Measurements from ENCODE around the gene CDC42EP2. TPM values are rescaled to one million over a fixed set of nuclear protein-coding genes. Genes with fewer than 3 reads are reported as not detected.

CDC42EP2 gene
- total and polyA plus RNA-seq, 3 donors from 2014 or later = 3.5 to 5.1 (median 4.4) TPM

DNA sequence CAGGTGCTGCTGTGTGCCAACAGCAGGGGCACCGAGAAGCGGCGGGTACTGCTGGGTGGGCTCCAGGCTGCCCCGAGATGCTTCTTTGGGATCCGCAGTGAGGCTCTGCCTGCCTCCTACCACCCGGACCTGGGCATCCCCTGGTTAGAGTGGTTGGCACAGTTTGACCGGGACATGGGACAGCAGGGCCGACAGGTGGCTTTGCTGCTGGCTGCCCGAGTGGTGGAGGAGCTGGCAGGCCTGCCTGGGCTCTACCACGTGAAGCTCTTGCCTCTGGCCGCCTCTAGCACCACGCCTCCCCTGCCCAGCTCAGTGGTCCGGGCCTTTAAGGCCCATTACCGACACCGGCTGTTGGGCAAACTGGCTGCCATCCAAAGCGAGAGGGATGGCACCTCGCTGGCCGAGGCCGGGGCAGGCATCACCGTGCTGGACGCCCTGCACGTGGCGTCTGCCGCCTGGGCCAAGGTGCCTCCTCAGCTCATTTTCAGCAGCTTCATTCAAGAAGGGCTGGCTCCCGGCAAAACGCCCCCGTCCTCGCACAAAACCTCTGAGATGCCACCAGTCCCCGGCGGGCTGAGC, 41.8 kb downstream of the CDC42EP2 start:
- no peaks in the 10 kb centered on the region for H3K27me3 ChIP-seq
- no peaks in the 10 kb centered on the region for H3K9me3 ChIP-seq
- intact Hi-C loops (cut with DNase I; ENCODE audit: low total_unique reads) = no loop called here
- TF ChIP-seq, protein P1, sequence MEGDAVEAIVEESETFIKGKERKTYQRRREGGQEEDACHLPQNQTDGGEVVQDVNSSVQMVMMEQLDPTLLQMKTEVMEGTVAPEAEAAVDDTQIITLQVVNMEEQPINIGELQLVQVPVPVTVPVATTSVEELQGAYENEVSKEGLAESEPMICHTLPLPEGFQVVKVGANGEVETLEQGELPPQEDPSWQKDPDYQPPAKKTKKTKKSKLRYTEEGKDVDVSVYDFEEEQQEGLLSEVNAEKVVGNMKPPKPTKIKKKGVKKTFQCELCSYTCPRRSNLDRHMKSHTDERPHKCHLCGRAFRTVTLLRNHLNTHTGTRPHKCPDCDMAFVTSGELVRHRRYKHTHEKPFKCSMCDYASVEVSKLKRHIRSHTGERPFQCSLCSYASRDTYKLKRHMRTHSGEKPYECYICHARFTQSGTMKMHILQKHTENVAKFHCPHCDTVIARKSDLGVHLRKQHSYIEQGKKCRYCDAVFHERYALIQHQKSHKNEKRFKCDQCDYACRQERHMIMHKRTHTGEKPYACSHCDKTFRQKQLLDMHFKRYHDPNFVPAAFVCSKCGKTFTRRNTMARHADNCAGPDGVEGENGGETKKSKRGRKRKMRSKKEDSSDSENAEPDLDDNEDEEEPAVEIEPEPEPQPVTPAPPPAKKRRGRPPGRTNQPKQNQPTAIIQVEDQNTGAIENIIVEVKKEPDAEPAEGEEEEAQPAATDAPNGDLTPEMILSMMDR (IDR thresholded peaks at IDR 0.05) = no peak
- no peak for TF ChIP-seq POLR2A (IDR thresholded peaks at IDR 0.05)
- H3K4me3 ChIP-seq = no peak overlapping the region
- H3K36me3 ChIP-seq (ENCODE audit: low read depth, missing control alignments) = no peaks in the 10 kb centered on the region
- 54 to 75% methylated on average over 7 to 30 of the region's 30 CpGs for WGBS, 2 donors
- DNase-seq = no peak
- peaks cover 30% of the 10 kb centered on the region for H3K4me1 ChIP-seq
- no peak overlapping the region for H3K27ac ChIP-seq

DNA sequence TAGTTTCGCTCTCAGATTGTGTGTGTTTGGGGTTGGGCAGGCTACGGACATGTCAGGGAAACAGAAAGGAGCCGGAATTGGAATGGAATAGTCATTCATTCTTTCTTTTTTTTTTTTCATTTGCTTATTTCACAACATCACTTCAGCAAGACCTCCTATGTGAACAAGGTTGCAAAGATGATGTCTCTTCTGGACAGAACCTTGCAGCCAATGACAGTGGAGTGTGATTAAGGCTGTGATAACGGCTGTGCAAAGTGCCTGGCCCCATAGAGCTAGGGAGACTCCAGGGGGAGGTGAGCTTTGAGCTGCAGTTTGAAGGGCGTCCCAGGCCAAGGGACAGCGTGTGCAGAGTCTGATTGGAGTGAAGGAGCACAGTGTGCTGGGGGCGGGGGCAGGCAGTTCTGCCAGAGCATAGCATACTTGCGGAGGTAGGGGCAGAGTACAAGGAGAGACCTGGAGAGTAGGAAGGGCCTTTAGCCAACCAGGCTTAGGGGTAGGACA, 43.2 kb downstream of the CDC42EP2 start:
- 36 to 39% methylated on average over 8 of the region's 8 CpGs for WGBS, 2 donors
- Histone ChIP-seq H3K4me3 (no peak overlapping the region), H3K9me3 (no peaks in the 10 kb centered on the region), H3K4me1 (peaks cover 30% of the 10 kb centered on the region), H3K27me3 (no peaks in the 10 kb centered on the region), H3K36me3 (ENCODE audit: low read depth, missing control alignments) (no peaks in the 10 kb centered on the region), H3K27ac (no peak overlapping the region)
- intact Hi-C loops (cut with DNase I; ENCODE audit: low total_unique reads) = no loop called here
- TF ChIP-seq, protein P1 (IDR thresholded peaks at IDR 0.05) = no peak
- no peak for TF ChIP-seq POLR2A (IDR thresholded peaks at IDR 0.05)
- DNase-seq = peak; percentile 64

DNA sequence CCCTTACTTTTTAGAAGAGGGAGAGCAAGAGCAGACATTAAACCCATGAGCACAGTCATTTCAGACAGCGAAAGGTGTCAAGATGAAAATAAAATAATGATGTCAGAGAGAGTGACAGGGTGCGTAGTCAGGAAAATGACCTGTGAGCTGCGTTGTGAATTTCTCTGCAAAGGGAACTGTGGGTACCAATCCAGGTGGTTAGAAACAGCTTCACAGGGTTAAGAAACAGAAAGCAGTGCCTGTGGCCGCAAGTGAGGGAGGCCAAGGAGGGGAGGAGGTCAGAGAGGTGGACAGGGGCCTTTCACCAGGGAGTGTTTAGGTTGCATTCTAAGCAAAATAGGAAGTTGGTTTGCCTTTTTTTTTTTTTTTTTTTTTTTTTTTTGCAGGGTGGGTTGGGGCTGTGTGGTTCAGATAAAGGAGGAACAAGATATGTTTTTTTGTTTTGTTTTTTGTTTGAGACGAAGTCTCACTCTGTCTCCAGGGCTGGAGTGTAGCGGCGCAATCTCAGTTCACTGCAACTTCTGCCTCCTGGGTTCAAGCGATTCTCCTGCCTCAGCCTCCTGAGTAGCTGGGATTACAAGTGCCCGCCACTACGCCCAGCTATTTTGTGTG, 47.8 kb downstream of the CDC42EP2 start:
- intact Hi-C loops (cut with DNase I; ENCODE audit: low total_unique reads) = no loop called here
- no peaks in the 10 kb centered on the region for H3K36me3 ChIP-seq (ENCODE audit: low read depth, missing control alignments)
- no peaks in the 10 kb centered on the region for H3K27me3 ChIP-seq
- WGBS, 2 donors = 68 to 84% methylated on average over 10 of the region's 10 CpGs
- H3K9me3 ChIP-seq = no peaks in the 10 kb centered on the region
- no peak overlapping the region for H3K4me3 ChIP-seq
- no peak overlapping the region for H3K27ac ChIP-seq
- no peak for TF ChIP-seq POLR2A (IDR thresholded peaks at IDR 0.05)
- TF ChIP-seq, protein P1 (IDR thresholded peaks at IDR 0.05) = no peak
- H3K4me1 ChIP-seq = peaks cover 27% of the 10 kb centered on the region
- no peak for DNase-seq

DNA sequence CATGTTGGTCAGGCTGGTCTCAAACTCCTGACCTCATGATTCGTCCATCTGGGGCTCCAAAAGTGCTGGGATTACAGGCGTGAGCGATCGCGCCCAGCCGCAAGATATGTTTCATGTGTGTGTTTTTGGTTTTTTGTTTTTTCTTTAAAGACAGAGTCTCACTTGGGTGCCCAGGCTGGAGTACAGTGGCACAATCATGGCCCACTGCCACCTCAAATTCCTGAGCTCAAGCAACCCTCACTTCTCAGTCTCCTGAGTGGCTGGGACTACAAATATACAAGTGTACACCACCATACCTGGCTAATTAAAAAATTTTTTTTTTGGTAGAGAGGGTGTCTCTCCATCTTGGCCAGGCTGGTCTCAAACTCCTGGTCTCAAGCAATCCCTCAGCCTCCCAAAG, 48.3 kb downstream of the CDC42EP2 start:
- DNase-seq = no peak
- Histone ChIP-seq H3K4me3 (no peak overlapping the region), H3K9me3 (no peaks in the 10 kb centered on the region), H3K36me3 (ENCODE audit: low read depth, missing control alignments) (no peaks in the 10 kb centered on the region), H3K27me3 (no peaks in the 10 kb centered on the region), H3K4me1 (peaks cover 22% of the 10 kb centered on the region), H3K27ac (no peak overlapping the region)
- no peak for TF ChIP-seq POLR2A (IDR thresholded peaks at IDR 0.05)
- TF ChIP-seq, protein P1 (IDR thresholded peaks at IDR 0.05) = no peak
- intact Hi-C loops (cut with DNase I; ENCODE audit: low total_unique reads) = no loop called here
- WGBS, 2 donors = 93 to 94% methylated on average over 6 of the region's 6 CpGs

DNA sequence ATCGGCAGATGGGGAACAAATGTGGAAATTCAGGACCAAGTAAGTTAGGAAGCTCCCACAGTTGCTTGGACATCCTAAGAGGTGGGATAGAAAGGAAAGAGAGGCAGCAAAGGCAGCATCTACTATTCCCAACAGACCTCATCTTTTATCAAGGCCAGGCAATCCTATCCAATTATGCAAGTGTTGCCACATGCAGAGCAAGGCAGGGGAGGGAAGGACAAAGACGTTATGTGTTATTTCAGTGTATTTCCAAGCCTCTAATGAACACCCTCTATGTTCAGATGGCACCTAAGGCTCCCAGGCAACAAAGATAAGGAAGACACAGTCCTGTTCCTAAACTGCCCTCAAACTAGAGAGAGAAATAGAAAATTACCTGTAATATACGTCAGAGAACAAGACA, 49.1 kb downstream of the CDC42EP2 start:
- H3K9me3 ChIP-seq = no peaks in the 10 kb centered on the region
- H3K27me3 ChIP-seq = no peaks in the 10 kb centered on the region
- H3K27ac ChIP-seq = no peak overlapping the region
- 63 to 68% methylated on average over 3 of the region's 3 CpGs for WGBS, 2 donors
- intact Hi-C loops (cut with DNase I; ENCODE audit: low total_unique reads) = no loop called here
- DNase-seq = no peak
- TF ChIP-seq POLR2A (IDR thresholded peaks at IDR 0.05) = no peak
- peaks cover 19% of the 10 kb centered on the region for H3K4me1 ChIP-seq
- no peaks in the 10 kb centered on the region for H3K36me3 ChIP-seq (ENCODE audit: low read depth, missing control alignments)
- H3K4me3 ChIP-seq = no peak overlapping the region

Measured in testis (tissue), 3 donors.